Measurements from ENCODE around the gene SRP68. TPM values are rescaled to one million over a fixed set of nuclear protein-coding genes. Genes with fewer than 3 reads are reported as not detected.

The SRP68 gene
- total RNA-seq, 1 donor from 2014 or later: 74.3 TPM

DNA sequence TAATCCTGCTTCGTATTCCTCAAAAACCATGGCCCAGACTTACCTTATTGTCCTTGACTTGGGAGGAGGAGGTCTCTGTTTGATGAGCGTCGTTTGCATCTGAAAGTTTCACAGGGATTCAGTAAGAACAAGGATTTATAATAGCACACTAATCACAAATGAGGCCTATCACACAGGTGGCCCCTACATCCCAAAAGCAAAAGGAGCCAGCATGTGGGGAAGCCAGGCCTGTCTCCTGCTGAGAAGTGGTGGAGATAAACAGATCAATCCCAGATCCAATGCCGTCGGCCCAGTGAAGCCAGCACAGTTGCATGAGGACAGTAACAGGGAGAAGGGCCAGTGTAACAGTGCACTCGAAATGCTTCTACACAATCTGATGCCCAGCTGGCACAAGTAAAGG is 31.9 kb downstream of the SRP68 start:
- TF ChIP-seq EZH2 (IDR thresholded peaks at IDR 0.05; ENCODE audit: insufficient read depth, low read length) (no peak), CTCF (IDR thresholded peaks at IDR 0.05; ENCODE audit: insufficient read depth, low read depth, low read length) (no peak)
- Mint-ChIP-seq H3K9me3 (ENCODE audit: unreplicated experiment) (no peaks in the 10 kb centered on the region), H3K36me3 (ENCODE audit: low read depth, unreplicated experiment) (peaks cover 45% of the 10 kb centered on the region), H3K4me3 (ENCODE audit: unreplicated experiment) (no peak overlapping the region), H3K27me3 (ENCODE audit: low read depth, unreplicated experiment) (no peaks in the 10 kb centered on the region), H3K4me1 (ENCODE audit: low read depth, unreplicated experiment) (no peaks in the 10 kb centered on the region), H3K27ac (ENCODE audit: unreplicated experiment) (no peak overlapping the region)
- peaks cover 54% of the 10 kb centered on the region for H4K20me1 ChIP-seq (ENCODE audit: insufficient read depth, low read length)
- no peak overlapping the region for H3K9ac ChIP-seq (ENCODE audit: low read length)
- H3K4me2 ChIP-seq (ENCODE audit: low read length): no peak overlapping the region
- peaks cover 70% of the 10 kb centered on the region for H3K36me3 ChIP-seq (ENCODE audit: insufficient read depth, low read length)
- DNase-seq (ENCODE audit: low read depth): no peak
- H3K4me1 ChIP-seq (ENCODE audit: insufficient read depth, low read length): no peaks in the 10 kb centered on the region
- H3K9me3 ChIP-seq (ENCODE audit: insufficient read depth, low read depth, low read length): no peaks in the 10 kb centered on the region
- H3K27ac ChIP-seq (ENCODE audit: low read depth, low read length): no peak overlapping the region
- FAIRE-seq: no peak
- H3K4me3 ChIP-seq (ENCODE audit: insufficient read depth, low read depth, low read length): no peak overlapping the region
- no peak overlapping the region for H2AFZ ChIP-seq (ENCODE audit: low read depth, low read length)
- no peaks in the 10 kb centered on the region for H3K27me3 ChIP-seq (ENCODE audit: insufficient read depth, low read length)
- no peaks in the 10 kb centered on the region for H3K79me2 ChIP-seq (ENCODE audit: insufficient read depth, low read length)

GRCh38 chr17:76039121-76039520 is 33.2 kb downstream of the SRP68 start:
- Histone ChIP-seq H3K27me3 (ENCODE audit: insufficient read depth, low read length) (no peaks in the 10 kb centered on the region), H3K36me3 (ENCODE audit: insufficient read depth, low read length) (peaks cover 59% of the 10 kb centered on the region), H2AFZ (ENCODE audit: low read depth, low read length) (no peak overlapping the region), H3K4me2 (ENCODE audit: low read length) (no peak overlapping the region), H3K79me2 (ENCODE audit: insufficient read depth, low read length) (no peaks in the 10 kb centered on the region), H4K20me1 (ENCODE audit: insufficient read depth, low read length) (peaks cover 47% of the 10 kb centered on the region), H3K4me3 (ENCODE audit: insufficient read depth, low read depth, low read length) (no peak overlapping the region), H3K9ac (ENCODE audit: low read length) (no peak overlapping the region), H3K27ac (ENCODE audit: low read depth, low read length) (no peak overlapping the region), H3K4me1 (ENCODE audit: insufficient read depth, low read length) (no peaks in the 10 kb centered on the region), H3K9me3 (ENCODE audit: insufficient read depth, low read depth, low read length) (no peaks in the 10 kb centered on the region)
- TF ChIP-seq CTCF (IDR thresholded peaks at IDR 0.05; ENCODE audit: insufficient read depth, low read depth, low read length) (no peak), EZH2 (IDR thresholded peaks at IDR 0.05; ENCODE audit: insufficient read depth, low read length) (no peak)
- H3K27ac Mint-ChIP-seq (ENCODE audit: unreplicated experiment): no peak overlapping the region
- no peaks in the 10 kb centered on the region for H3K9me3 Mint-ChIP-seq (ENCODE audit: unreplicated experiment)
- DNase-seq (ENCODE audit: low read depth): peak; percentile 23
- H3K4me1 Mint-ChIP-seq (ENCODE audit: low read depth, unreplicated experiment): no peaks in the 10 kb centered on the region
- H3K36me3 Mint-ChIP-seq (ENCODE audit: low read depth, unreplicated experiment): peaks cover 38% of the 10 kb centered on the region
- FAIRE-seq: no peak
- no peak overlapping the region for H3K4me3 Mint-ChIP-seq (ENCODE audit: unreplicated experiment)
- H3K27me3 Mint-ChIP-seq (ENCODE audit: low read depth, unreplicated experiment): no peaks in the 10 kb centered on the region

DNA sequence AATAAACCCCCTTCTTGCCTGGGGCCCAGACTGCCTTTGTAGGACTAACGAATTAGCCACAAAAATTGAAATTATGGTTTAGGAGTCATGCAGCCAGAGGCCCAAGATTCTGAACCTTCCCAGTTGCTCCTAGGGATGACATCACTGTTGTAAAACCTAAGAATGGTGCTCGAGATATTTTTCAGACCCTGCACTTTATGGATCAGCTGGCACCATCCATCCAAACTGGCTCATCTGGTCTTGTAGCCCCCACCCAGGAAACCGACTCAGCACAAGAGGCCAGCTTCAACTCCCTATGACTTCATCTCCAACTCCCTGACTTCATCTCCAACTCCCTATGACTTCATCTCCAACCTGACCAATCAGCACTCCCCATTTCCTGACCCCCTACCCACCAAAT is 34.3 kb downstream of the SRP68 start:
- Histone ChIP-seq H3K4me1 (ENCODE audit: insufficient read depth, low read length) (no peaks in the 10 kb centered on the region), H3K36me3 (ENCODE audit: insufficient read depth, low read length) (peaks cover 49% of the 10 kb centered on the region), H3K9me3 (ENCODE audit: insufficient read depth, low read depth, low read length) (no peaks in the 10 kb centered on the region), H3K79me2 (ENCODE audit: insufficient read depth, low read length) (no peaks in the 10 kb centered on the region), H3K27ac (ENCODE audit: low read depth, low read length) (no peak overlapping the region), H3K4me3 (ENCODE audit: insufficient read depth, low read depth, low read length) (no peak overlapping the region), H3K9ac (ENCODE audit: low read length) (no peak overlapping the region), H4K20me1 (ENCODE audit: insufficient read depth, low read length) (peaks cover 39% of the 10 kb centered on the region), H3K27me3 (ENCODE audit: insufficient read depth, low read length) (no peaks in the 10 kb centered on the region), H2AFZ (ENCODE audit: low read depth, low read length) (no peak overlapping the region), H3K4me2 (ENCODE audit: low read length) (no peak overlapping the region)
- H3K9me3 Mint-ChIP-seq (ENCODE audit: unreplicated experiment): no peaks in the 10 kb centered on the region
- H3K27me3 Mint-ChIP-seq (ENCODE audit: low read depth, unreplicated experiment): no peaks in the 10 kb centered on the region
- no peaks in the 10 kb centered on the region for H3K4me1 Mint-ChIP-seq (ENCODE audit: low read depth, unreplicated experiment)
- TF ChIP-seq CTCF (IDR thresholded peaks at IDR 0.05; ENCODE audit: insufficient read depth, low read depth, low read length) (no peak), EZH2 (IDR thresholded peaks at IDR 0.05; ENCODE audit: insufficient read depth, low read length) (no peak)
- FAIRE-seq: no peak
- no peak for DNase-seq (ENCODE audit: low read depth)
- H3K36me3 Mint-ChIP-seq (ENCODE audit: low read depth, unreplicated experiment): peaks cover 32% of the 10 kb centered on the region
- peak overlapping the region; percentile 67 for H3K27ac Mint-ChIP-seq (ENCODE audit: unreplicated experiment)
- no peak overlapping the region for H3K4me3 Mint-ChIP-seq (ENCODE audit: unreplicated experiment)

Data from astrocyte (in vitro differentiated cells and primary cell).